Spleen (tissue), 11 donors: ENCODE data around the gene EDAR. TPM values are rescaled to one million over a fixed set of nuclear protein-coding genes. Genes with fewer than 3 reads are reported as not detected.

Experiments
- DNase-seq: peaks from one replicate; pipeline ENCODE4 v3.0.0-alpha.2; 2020
- H3K27ac ChIP-seq, 8 donors: fragments of 200-600 bp; sonication (generic) in 7 of 8; 1 replicate in 4 of 8; 2 replicates in 4 of 8; pipeline versions ENCODE4 v1.5.0 to v1.8.0; 2016 to 2021; ENCODE audit warnings: inconsistent platforms in 4 of 8, mild to moderate bottlenecking in 4 of 8, moderate library complexity in 1 of 8
- H3K27me3 ChIP-seq, 7 donors: fragments of 200-600 bp; sonication (generic) in 6 of 7; replicated peaks in 1 of 7; 1 replicate in 4 of 7; 2 replicates in 3 of 7; pipeline versions ENCODE4 v1.5.0 to v1.8.0; 2016 to 2021; ENCODE audit warnings: inconsistent platforms in 3 of 7, mild to moderate bottlenecking in 1 of 7
- H3K36me3 ChIP-seq, 6 donors: fragments of 200-600 bp; sonication (generic) in 5 of 6; 1 replicate in 4 of 6; 2 replicates in 2 of 6; pipeline versions ENCODE4 v1.5.0 to v1.8.0; 2016 to 2021; ENCODE audit warnings: inconsistent platforms in 2 of 6
- H3K4me1 ChIP-seq, 6 donors: fragments of 200-600 bp; sonication (generic) in 5 of 6; 1 replicate in 3 of 6; 2 replicates in 3 of 6; pipeline versions ENCODE4 v1.5.0 to v1.8.0; 2016 to 2021; ENCODE audit warnings: inconsistent platforms in 3 of 6
- H3K4me3 ChIP-seq, 8 donors: fragments of 200-600 bp; sonication (generic) in 7 of 8; 1 replicate in 4 of 8; 2 replicates in 4 of 8; pipeline versions ENCODE4 v1.5.0 to v1.8.0; 2016 to 2021; ENCODE audit warnings: inconsistent platforms in 4 of 8, mild to moderate bottlenecking in 4 of 8, moderate library complexity in 2 of 8
- H3K9me3 ChIP-seq, 8 donors: fragments of 200-600 bp; sonication (generic) in 7 of 8; 1 replicate in 4 of 8; 2 replicates in 4 of 8; pipeline versions ENCODE4 v1.5.0 to v1.8.0; 2016 to 2021; ENCODE audit warnings: inconsistent platforms in 4 of 8
- POLR2A ChIP-seq, 3 donors: fragments of 450-650 bp; IDR thresholded peaks; one replicate each; pipeline ENCODE4 v1.5.1; 2017; ENCODE audit warnings: antibody characterized with exemption in 3 of 3, mild to moderate bottlenecking in 1 of 3
- POLR2AphosphoS5 ChIP-seq, 3 donors: sonication (generic); formaldehyde crosslinking; IDR thresholded peaks; one replicate each; pipeline ENCODE4 v1.5.1; 2017; ENCODE audit warnings: antibody characterized with exemption in 3 of 3
- WGBS, 5 donors: extraction: QIAGEN DNeasy Blood & Tissue Kit in 3 of 5; methylation state at CpG; one replicate each; pipeline versions ENCODE4 v1.1.5 to v1.1.7; 2013 to 2018; 5-methylcytosine and 5-hydroxymethylcytosine counted together
- intact Hi-C: fragments of 100-400 bp; cut with DNase I; formaldehyde crosslinking; loops from one replicate; pipeline ENCODE4 v1.15.0; 2023; ENCODE audit warnings: low total_unique reads
- polyA plus RNA-seq, 3 donors: library from polyadenylated mRNA; stranded (reverse); fragments of 200-250 nt; gene quantifications; one replicate each; pipeline ENCODE4 v1.2.1, GENCODE V29; 2013
- total RNA-seq, 7 donors: library from RNA; depleted of rRNA in 3 of 7; stranded (reverse); fragments of >200 nt in 3 of 7; fragmentation: NEBNext Ultra II Directional in 4 of 7; extraction: Animal tissue kit (Norgen Biotek cat#: 25700) in 4 of 7; gene quantifications; one replicate each; pipeline versions ENCODE4 v1.1.0 to v1.2.1, GENCODE V29; 2016 to 2021
- TF ChIP-seq, protein P1 (sequence below), 11 experiments: fragments of 200-600 bp in 7 of 11; fragments of 450-650 bp in 4 of 11; sonication (generic) in 4 of 11; IDR thresholded peaks in 8 of 11; conservative IDR thresholded peaks in 3 of 11; 1 replicate in 7 of 11; 2 replicates in 4 of 11; pipeline versions ENCODE4 v1.4.0 to v1.8.0; 2016 to 2021; ENCODE audit warnings: antibody characterized with exemption in 11 of 11, inconsistent platforms in 4 of 11, mild to moderate bottlenecking in 1 of 11
- donor health status: healthy with polysubstance abuse.
- donor health status: DM: no; HTN: no; CAD: no; lungs with moderate emphysema.
- donor health status: DM: no; HTN: no; CAD: no.
- donor health status: Bipolar disorder and iron deficiency.
- donor health status: healthy.
- donor health status: DM: no; HTN: no; CAD: no.
- donor health status: DM: yes; HTN: yes; CAD: no.

EDAR gene
- total and polyA plus RNA-seq, 10 donors = 0.02 to 0.67 (median 0.15) TPM; not detected in 2

- Histone ChIP-seq H3K4me3 (no peak overlapping the region), H3K4me1 (no peaks in the 10 kb centered on the region), H3K27ac (no peak overlapping the region), H3K36me3 (no peaks in the 10 kb centered on the region), H3K27me3 (peaks cover 0 to 4% (median 0%) of the 10 kb centered on the region in 7 donors), H3K9me3 (no peaks in the 10 kb centered on the region)
- DNase-seq = no peak
- intact Hi-C loops = no loop called here
- TF ChIP-seq, protein P1, sequence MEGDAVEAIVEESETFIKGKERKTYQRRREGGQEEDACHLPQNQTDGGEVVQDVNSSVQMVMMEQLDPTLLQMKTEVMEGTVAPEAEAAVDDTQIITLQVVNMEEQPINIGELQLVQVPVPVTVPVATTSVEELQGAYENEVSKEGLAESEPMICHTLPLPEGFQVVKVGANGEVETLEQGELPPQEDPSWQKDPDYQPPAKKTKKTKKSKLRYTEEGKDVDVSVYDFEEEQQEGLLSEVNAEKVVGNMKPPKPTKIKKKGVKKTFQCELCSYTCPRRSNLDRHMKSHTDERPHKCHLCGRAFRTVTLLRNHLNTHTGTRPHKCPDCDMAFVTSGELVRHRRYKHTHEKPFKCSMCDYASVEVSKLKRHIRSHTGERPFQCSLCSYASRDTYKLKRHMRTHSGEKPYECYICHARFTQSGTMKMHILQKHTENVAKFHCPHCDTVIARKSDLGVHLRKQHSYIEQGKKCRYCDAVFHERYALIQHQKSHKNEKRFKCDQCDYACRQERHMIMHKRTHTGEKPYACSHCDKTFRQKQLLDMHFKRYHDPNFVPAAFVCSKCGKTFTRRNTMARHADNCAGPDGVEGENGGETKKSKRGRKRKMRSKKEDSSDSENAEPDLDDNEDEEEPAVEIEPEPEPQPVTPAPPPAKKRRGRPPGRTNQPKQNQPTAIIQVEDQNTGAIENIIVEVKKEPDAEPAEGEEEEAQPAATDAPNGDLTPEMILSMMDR (IDR thresholded peaks at IDR 0.05 in 8 of 11, conservative IDR thresholded peaks at IDR 0.05 in 3 of 11) = no peak
- no peak for TF ChIP-seq POLR2AphosphoS5 (IDR thresholded peaks at IDR 0.05)
- TF ChIP-seq POLR2A (IDR thresholded peaks at IDR 0.05) = no peak
- WGBS, 5 donors = 76 to 87% (median 80%) methylated on average over 14 of the region's 14 CpGs
Observed at GRCh38 chr2:108975613-108976435, 13.2 kb downstream of the EDAR start.

- no peak overlapping the region for H3K27ac ChIP-seq
- intact Hi-C loops = no loop called here
- no peaks in the 10 kb centered on the region for H3K36me3 ChIP-seq
- 81 to 87% (median 82%) methylated on average over 3 to 4 of the region's 4 CpGs for WGBS, 5 donors
- no peaks in the 10 kb centered on the region for H3K4me1 ChIP-seq
- TF ChIP-seq, protein P1 (IDR thresholded peaks at IDR 0.05 in 8 of 11, conservative IDR thresholded peaks at IDR 0.05 in 3 of 11) = no peak
- TF ChIP-seq POLR2A (IDR thresholded peaks at IDR 0.05) = no peak
- TF ChIP-seq POLR2AphosphoS5 (IDR thresholded peaks at IDR 0.05) = no peak
- DNase-seq = no peak
- no peak overlapping the region for H3K4me3 ChIP-seq
- no peaks in the 10 kb centered on the region for H3K9me3 ChIP-seq
- H3K27me3 ChIP-seq = no peaks in the 10 kb centered on the region
Observed at GRCh38 chr2:108974674-108975073, 14.3 kb downstream of the EDAR start.

DNA sequence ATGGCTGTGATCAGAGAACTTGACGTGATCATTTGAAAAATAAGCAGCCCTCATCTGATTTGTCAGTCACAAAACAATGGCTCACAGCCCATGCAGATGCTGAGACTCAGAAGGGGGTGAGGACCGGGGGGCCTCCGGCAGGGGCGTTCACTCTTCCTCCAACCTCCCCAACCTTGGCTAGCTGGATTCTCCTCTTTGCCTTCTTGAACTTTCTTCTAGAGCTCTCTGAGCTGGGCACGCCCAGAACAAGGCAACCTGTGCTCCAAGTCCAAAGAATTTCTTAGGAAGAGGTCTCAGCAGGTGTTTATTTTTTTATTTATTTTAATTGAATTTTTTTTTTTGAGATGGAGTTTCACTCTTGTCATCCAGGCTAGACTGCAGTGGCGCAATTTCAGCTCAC, 16.4 kb downstream of the EDAR start:
- H3K4me3 ChIP-seq = no peak overlapping the region
- no peaks in the 10 kb centered on the region for H3K36me3 ChIP-seq
- no peaks in the 10 kb centered on the region for H3K9me3 ChIP-seq
- no peak for DNase-seq
- WGBS, 5 donors = 90 to 94% (median 94%) methylated on average over 6 of the region's 6 CpGs
- H3K4me1 ChIP-seq = no peaks in the 10 kb centered on the region
- H3K27ac ChIP-seq = no peak overlapping the region
- H3K27me3 ChIP-seq = no peaks in the 10 kb centered on the region
- TF ChIP-seq POLR2A (IDR thresholded peaks at IDR 0.05) (no peak), POLR2AphosphoS5 (IDR thresholded peaks at IDR 0.05) (no peak)
- TF ChIP-seq, protein P1 (IDR thresholded peaks at IDR 0.05 in 8 of 11, conservative IDR thresholded peaks at IDR 0.05 in 3 of 11) = no peak
- intact Hi-C loops = no loop called here

DNA sequence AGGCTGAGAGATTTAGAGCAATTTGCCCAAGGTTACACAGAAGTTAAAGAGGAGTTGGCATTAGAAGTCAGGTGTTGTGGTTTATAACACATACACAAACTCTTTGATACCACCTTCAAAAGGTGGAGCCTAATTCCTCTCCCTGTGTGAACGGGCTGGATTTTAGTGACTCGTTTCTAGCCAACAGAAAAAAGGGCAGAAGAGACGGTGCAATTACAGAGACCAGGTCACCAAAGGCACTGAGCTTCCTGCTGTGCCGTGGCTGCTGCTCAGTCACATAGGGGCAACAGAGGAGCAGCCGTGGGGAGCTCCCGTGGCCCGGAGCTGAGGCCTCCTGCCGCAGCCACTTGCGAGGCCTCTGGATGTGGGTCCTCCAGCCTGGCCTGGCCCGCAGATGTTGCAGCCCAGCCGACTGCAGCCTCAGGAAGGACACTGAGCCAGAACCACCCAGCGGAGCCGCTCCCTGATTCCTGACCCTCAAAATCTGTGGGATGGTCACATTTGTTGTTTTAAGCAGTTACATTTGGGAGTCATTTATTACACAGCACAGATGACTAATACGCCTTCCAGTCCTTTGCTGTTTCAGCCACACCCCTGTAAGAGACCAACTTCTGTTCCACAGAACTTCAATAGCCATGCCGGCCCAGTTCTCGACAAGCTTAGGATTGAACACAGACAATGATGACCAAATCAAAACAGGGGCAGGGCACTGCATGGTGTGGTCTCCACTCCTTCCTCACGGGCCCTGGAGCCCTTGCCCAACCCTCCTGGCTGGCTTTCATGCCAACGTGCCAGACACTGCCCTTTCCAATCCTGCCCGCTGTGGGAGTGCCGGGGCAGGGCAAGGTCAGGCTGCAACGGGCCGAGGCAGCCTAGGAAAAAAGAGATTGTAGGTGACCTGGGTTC, 17.1 kb downstream of the EDAR start:
- intact Hi-C loops = no loop called here
- H3K9me3 ChIP-seq = no peaks in the 10 kb centered on the region
- no peaks in the 10 kb centered on the region for H3K36me3 ChIP-seq
- no peaks in the 10 kb centered on the region for H3K27me3 ChIP-seq
- no peak overlapping the region for H3K27ac ChIP-seq
- 74 to 80% (median 78%) methylated on average over 17 to 22 of the region's 22 CpGs for WGBS, 5 donors
- H3K4me3 ChIP-seq = no peak overlapping the region
- TF ChIP-seq POLR2AphosphoS5 (IDR thresholded peaks at IDR 0.05) (no peak), POLR2A (IDR thresholded peaks at IDR 0.05) (no peak)
- TF ChIP-seq, protein P1 (IDR thresholded peaks at IDR 0.05 in 8 of 11, conservative IDR thresholded peaks at IDR 0.05 in 3 of 11) = no peak
- no peak for DNase-seq
- no peaks in the 10 kb centered on the region for H3K4me1 ChIP-seq
